Subcutaneous adipose tissue (tissue), 4 donors: ENCODE measurements around the gene GAK. TPM values are rescaled to one million over a fixed set of nuclear protein-coding genes. Genes with fewer than 3 reads are reported as not detected.

ENCODE experiments used
- total RNA-seq, 4 donors: library from RNA; depleted of rRNA; stranded (reverse); fragments of >200 nt; gene quantifications; one replicate each; pipeline ENCODE4 v1.1.0, GENCODE V29; 2016
- TF ChIP-seq, protein P1 (sequence below): fragments of 450-650 bp; IDR thresholded peaks from one replicate; pipeline ENCODE4 v1.5.1; 2016; ENCODE audit warnings: low read depth, mild to moderate bottlenecking, control low read depth, antibody characterized with exemption, moderate library complexity

The GAK gene
- total RNA-seq, 4 donors from 2014 or later: 37.3 to 124 (median 58.7) TPM

DNA sequence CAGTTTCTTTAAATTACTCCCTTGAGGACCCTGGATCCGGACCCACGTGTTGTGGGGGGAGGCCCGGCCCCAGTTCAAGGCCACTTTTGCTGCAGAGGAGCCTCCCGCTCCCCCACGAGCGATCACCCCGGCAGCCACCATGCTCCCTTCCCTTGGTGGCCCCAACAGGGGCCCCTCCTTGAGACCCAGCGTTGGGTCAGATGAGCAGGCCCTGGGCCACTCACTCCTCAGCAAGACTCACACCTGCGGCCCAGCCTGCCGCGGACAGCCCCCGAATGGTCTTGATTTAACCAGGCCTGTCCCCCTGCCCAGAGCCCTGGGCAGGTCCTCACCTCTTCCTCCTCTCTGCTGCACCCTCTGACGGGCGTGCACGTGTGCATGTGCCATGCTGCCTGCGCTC is 110.5 kb downstream of the GAK start:
- TF ChIP-seq, protein P1, sequence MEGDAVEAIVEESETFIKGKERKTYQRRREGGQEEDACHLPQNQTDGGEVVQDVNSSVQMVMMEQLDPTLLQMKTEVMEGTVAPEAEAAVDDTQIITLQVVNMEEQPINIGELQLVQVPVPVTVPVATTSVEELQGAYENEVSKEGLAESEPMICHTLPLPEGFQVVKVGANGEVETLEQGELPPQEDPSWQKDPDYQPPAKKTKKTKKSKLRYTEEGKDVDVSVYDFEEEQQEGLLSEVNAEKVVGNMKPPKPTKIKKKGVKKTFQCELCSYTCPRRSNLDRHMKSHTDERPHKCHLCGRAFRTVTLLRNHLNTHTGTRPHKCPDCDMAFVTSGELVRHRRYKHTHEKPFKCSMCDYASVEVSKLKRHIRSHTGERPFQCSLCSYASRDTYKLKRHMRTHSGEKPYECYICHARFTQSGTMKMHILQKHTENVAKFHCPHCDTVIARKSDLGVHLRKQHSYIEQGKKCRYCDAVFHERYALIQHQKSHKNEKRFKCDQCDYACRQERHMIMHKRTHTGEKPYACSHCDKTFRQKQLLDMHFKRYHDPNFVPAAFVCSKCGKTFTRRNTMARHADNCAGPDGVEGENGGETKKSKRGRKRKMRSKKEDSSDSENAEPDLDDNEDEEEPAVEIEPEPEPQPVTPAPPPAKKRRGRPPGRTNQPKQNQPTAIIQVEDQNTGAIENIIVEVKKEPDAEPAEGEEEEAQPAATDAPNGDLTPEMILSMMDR: no peak

DNA sequence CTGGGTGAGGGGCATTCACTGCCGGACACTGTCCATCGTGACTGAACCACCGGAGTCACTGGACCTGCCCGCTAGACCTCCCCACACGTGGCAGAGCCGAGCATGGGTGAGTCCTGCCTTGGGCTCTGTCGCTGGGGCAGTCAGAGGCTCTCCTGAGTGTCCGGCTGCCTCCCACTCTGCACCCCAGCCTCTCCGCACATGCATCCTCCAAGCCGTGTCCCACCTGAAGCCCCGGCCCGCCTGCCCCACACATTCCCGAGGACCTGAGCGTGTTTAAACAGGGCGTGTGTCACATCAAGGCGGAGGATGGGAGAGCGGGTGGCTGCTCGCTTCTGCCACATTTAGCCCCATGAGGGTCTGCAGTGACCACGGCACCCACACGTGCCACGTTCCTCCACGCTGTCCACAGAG is 110.9 kb downstream of the GAK start:
- TF ChIP-seq, protein P1: no peak

DNA sequence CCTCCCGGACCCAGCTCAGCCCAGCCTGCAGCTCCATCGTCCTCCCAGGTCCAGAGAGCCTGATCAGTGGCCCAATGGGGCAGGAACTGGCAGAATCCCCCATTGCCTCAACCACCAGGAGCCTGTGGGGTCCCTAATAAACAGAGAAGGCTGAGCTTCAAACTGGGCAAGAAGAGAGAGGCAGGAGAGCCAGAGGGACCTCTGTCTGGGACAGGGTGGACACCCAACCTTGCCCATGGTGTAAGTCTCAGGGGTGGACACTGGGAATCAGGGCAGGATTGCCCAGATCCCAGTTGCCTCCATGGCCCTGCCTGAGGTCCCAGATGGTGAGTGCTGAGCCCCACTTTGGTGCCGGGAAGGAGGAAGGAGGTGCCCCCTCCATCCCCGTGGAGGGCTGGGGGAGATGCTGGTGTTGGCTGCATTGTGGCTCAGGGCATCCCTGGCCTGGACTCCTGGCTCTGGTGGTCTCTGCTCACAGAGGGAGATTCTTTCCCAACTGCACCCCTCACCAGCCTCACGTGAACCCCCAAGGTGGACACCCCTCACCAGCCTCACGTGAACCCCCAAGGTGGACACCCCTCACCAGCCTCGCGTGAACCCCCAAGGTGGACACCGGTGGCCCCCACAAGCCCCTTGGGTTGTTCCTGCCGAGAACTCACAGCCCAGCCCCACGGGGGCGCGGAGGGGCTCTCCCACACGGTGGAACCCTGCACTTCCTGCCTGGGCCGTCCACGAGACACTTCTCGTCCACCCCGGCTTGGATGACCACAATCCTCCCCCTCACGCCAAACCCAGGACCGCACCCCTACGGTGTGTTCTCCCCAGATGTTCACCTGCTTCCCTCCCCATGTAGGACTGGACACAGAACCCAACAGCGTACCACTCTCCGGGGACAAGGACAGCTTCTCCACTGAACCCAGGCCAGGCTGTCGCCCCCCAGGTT is 111.6 kb downstream of the GAK start:
- TF ChIP-seq, protein P1: no peak

DNA sequence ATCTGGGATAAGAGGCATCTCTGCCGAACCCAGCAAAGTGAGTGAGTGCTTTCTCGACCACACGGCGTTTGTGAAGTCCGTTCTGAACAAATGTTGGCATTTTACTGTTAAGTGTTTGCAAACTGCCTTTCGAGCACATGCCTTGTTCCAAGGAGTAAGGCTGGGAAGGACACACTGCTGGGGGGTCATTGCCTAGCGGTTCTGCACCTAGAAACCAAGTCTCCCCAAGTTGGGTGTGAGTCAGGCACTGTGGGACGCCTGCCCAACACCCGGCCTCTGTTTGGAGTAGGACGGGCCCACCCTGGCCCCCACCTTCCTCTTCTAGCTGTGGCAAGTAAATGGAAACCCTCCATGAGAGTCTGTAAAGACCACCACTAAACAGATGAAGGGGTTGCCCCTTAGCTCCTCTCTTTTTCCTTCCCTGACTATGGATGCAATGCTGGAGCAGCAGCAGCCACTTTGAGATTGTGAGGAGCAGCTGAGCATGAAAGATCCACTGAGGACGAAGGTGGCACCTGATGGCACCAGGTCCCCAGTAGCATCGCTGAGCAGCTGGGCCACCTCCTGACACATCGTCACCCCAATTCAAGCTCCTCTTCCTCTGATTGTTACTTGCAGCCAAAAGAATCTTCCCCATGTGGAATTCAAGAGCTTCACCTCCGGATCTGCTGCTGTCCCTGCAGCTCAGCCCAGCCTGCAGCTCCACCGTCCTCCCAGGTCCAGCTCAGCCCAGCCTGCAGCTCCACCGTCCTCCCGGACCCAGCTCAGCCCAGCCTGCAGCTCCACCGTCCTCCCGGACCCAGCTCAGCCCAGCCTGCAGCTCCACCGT is 112.5 kb downstream of the GAK start:
- TF ChIP-seq, protein P1: no peak

DNA sequence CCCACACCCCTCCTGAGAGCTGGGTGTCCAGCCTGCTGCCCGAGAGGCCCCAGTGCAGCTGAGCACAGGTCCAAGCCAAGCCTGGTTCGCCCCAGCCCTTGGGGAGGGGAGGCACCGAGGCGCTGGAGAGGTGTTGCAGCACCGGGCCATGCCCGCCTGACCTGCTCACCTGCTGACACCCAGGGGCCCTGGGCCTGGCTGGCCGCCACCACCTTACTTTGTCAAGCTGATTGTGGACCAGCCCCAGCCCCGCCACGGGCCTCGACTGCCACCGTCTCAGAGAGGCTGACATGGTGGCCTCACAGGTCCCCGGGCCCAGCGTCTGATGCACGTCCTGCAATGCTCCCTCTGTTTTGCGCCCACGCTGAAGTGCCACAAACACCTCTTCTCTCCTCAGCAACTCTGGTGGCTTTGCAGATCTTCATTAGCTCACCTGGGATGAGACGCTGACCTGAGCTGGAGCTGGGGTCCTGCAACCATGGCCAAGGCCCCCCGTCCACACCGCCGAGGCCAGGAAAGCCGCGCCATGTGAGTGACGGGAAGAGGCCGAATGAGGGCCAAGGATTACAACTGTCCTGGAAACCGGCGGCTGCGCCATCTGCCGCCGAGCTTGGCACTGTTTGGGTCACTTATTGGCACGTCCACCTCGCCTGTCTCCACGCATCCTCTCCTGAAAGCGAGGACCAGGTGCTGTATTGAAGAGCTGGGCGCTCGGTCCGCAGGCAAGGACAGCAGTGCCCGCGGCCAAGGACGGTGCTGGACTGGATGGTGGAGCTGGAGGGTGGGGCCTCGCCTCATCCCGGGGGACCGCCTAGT is 113.8 kb downstream of the GAK start:
- TF ChIP-seq, protein P1: no peak

DNA sequence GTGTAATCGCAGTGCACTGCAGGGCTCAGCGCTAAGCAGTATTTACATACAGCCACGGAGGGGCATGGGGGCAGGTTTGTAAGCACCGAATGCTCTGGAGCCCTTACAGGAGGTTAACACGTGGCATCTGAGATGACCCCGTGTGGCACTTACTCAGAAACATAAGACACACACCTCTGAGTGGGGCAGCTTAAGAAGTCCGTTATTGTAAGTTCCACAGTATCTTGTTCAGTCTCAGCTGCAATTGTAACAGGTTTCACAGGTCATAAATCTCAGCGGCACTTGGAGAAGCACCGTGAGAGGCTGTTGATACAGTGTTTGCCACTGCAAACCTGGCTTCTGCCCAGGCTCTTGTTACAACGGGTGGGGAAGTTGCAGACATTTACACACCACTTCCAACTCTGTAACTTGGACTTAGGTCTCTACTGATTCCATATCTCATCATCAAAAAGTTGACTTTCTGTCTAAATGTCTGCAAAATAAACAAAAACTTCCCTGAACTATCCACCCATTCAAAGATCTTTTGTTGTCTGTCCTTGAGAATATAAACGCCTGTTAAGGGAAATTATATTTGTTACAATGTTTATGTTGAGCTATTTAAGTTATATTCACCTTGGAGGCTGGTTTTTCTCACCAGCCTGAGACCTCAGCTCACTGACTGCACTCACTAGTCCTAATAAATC is 116.5 kb downstream of the GAK start:
- TF ChIP-seq, protein P1: no peak
